Measurements from ENCODE around the gene ERF.
A peak's percentile ranks its signal among the peaks of the same experiment; 100 is the strongest.

ERF gene

DNA sequence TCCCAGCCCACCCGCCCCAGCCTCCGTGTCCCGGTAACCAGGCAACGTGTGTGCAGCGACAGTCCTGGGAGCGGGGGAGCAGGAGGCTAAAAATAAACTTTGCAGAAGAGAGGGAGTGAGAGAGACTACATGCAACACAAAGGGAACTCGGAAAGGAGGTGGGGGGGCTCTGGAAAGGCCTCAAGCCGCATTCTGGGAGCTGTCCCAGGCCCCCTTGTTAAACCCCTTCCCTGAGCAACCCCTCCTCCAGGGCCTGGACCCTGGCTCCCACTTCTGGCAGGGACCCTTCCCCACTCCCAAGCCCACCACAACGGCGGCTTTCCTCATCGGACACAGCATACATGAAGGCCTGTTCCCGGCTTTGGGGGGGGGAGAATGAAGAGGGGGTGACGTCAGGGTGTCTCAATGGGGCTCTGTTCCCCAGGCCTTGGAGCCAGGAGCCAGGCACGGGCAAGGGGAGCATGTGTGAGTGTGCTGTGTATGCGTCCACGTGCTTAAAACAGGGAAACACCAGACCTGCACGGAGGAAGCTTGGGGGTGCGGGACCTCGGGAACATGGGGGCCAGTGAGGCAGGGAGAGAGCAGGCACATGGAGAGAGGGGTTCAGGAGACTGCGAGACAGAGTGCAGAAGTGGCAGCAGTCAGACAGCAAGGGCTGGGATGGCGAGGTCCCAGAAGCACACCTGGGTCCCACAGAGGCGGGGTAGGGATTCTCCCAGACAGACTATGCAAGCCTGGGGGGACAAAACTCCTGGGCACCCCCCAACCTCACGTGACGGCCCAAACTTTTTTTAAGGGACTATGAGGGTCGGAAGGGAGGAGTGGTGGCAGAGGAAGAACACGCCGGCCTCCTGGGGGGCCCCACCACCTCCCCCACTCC, 2.3 kb downstream of the ERF start:
- DNase-seq: peak; percentile 69

DNA sequence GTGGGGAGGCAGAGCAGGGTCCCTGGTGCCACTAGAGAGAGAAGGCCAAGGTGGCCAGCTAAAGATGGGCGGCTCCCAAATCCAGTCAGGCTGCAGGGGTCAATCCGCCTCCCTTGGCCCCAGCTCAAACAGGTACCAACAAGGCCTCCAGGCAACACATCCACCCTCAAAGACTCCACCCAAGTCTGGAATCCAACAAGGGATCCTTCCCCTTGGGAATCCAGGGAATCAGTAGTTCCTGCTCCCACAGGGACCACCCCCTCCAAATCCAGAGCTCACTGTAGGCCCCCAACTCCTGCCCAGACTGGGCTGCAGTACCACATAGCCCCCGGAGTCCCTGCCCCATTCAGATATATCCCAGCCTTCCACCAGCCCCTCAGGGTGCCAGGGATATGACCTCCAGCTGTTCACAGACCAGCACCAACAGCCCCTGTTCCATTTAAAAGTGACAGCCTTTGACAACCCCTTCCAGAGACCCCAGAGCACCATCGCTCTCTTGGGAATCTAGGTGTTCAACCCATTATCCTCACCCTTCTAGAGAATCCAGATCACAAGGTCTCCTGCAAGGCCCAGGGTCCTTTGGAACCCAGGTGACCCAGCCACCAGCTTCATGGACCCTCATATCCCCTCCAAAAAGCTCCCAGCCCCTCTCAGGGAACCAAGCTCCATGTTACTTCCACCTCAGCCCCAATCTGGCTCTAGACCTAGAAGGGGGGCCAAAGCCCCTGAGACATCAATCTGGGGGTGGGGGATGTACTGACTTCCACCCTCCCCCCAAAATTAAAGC, 3.2 kb downstream of the ERF start:
- no peak for DNase-seq

DNA sequence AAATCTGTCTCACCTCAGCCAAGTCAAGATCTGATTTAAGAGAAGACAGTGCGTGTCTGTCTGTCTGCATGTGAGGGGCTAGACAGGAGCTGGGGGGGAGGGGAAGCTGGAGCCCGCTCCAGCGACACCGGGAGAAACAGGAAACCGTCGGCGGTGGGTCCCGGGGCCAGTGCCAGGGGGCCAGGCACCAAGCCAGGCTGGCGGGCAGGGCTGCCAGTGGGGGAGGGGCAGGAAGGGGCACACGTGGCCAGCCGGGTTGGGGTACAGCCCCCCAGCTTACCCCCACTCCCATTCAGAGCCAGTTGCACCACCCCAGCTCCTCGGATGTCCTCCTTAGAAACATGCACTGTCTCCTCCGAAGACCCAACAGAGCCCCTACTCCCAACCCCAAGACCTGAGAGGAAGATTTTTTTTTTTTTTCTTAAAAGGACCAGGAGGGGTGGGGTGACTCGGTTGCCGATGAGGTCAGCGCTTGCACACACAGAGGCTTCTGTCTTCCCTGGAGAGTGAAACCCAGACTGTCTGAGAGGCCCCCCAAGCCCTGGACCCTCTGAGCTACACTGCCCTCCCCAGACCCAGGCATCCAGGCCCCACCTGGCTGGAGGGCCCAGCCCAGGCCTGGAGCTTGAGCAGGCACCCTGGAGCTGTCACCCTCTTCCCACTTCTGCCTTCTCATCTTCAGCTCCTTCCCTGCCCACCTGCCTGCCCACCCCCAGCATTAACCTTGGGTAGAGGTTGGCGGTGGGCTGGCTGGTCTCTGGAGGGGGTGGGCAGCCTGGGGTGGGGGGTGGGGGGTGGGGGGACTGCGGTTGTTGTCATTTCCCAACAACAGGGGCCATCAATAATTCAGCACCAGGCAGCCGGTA, 4.0 kb downstream of the ERF start:
- peak; percentile 49 for DNase-seq

DNA sequence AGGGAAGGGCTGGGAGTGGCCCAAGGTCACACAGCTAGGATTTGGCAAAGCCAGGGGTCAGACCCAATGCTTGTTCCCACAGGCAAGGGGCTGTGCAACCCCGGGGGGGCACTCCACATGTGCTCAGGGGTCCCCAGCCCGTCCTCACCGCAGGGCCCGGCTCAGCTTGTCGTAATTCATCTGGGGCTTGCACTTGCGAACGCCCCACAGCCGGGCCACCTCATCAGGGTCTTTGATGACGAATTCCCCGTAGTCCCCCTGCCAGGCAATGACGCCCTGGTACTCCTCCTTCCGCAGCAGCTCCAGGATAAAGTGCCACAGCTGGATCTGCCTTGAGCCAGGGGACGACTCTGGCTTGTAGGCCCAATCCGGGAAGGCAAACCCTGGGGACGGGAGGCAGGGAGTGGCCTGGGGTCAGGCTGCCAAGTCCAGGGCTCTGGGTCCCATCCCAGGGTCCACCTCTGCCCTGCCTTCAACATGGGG, 4.7 kb downstream of the ERF start:
- DNase-seq: no peak

DNA sequence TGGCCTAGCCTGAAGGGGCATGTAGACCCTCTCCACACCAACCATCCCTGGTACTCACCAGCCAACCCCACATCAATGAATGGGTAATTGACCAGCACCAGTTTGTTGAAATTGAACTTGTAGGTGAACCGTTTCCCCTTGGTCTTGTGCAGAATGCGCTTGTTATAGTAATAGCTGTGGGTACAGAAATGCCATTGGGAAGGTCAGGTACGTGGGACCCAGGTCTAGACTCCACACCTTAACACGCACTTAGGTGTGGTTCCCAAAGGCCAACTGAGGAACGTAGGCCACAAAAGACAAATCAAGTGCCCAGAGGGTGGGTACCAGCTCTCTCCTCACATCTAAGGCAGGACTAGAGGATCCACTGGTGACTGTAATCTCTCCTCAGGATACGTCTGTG, 5.2 kb downstream of the ERF start:
- no peak for DNase-seq

DNA sequence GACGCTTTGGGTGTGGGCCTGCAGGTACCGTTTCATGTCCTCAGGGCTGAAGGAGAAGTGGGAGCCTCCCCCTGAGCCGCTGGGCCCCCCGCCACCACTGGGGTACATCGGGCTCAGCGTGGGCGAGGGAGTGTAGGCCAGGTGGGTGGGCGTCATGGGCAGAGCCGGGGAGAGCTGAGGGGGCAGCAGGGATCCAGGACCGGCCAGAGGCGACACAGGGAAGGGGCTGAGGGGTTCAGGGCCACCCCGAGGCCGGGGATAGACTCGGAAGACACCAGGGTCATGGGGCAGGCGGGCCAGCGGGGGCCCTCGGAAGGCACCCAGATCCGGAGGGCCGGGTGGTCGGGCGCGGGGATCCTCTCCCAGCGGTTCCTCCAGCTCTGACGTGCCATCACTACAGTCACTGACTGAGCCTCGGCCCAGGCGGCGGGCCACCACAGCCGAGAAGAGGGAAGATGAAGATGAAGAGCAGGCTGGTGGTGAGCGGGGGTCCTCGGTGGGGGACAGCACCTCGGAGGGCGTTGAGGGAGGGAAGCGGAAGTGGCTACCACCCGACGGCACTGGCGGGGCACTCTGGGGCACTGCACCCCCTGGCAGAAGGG, 5.7 kb downstream of the ERF start:
- DNase-seq: no peak

DNA sequence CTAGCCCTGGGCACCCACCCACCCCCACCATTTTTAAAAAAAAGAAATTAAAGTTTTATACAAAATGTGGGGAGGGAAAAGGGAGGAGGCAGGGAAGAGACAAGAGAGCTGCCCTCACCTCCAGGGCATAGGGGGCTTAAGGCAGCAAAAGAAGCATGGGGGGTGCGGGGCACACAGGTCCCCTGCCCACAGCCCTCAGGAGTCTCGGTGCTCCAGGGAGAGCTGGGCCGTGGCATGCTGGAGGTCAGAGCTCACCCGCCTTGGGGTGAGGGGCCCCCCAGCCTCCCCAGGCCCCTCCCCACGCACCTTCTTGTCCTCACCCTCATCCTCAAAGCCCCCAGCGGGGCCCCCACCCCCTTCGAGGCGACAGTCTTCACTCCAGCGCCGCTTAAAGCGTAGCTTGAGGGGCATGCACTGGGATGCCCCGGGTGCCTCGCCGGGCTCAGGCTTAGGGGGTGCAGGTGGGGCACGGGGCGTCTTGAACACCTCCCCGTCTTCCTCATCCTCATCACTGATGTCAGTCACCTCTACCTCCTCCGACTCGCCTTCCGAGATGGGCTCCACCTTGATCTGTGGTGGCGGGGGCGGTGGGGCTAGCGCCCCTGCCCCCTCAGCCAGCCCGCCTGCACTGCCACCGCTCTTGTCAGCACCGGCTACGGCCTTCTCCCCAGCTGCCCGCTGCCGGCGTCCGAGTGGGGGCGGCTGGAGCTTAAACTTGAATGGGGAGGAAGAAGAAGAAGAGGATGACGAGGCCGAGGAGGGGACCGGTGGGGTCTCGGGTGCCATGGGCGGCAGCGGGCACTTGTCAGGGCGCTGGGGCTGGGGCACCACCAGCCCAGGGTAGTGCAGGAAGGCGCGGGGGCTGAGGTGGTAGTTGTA, 6.4 kb downstream of the ERF start:
- DNase-seq: no peak

DNA sequence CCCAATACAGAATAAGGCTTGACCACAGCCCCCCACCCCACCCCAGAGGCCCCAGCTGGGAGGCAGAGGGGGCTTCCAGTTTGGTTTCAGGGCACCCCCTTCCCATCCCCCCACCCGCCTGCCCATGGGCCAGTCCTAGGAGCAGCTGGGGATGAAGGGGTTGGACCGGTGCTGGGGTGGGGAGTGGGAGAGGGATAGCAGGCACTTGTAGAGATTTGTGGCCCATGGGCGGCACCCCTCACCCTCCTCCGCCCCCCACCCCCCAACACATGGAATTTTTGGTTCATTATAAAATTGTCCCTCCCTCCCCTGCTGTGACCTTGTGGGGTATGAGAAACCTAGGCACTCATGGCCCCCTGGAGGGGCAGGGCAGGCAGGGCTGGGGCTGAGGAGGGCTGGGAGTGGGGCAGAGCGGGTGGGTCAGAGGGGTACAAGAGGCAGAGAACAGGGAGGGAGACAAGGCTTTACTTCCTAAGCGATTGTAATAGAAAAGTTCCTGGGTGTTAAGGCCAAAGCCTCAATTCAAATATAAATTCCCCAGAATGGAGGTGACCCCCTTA, 7.2 kb downstream of the ERF start:
- DNase-seq: no peak

DNA sequence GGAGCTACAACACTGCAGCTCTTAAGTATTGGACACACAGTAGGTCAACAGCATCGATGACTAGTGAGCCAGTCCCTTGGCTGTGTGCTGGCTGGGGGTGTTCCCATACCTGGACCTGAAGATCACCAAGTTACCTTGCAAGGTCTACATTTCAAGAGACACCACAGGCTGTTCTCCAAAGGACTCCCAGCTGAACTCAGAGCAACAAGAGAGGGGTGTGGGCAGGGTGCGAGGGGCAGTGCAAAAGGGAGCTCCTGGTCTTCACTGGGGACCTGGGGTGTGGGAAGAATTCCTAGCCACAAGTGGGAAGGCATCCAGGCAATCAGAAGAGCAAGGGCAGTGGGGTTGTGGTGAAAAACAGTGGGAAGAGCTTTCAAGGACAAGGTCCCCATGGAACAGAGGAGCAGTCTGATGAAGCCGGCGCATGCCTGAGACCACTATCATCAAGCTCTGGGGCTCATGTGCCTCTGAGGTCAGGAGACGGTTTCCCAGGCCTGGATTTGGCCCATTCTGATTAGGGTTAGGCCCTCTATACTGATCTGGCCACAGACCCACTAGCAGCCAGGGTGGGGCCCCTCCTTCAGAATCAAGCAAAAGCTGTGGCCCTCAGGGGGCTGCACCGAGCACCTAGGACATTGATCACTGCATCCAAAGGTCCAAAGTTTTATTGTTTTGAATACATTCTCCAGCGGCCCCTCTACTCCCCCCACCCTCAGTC, 7.8 kb downstream of the ERF start:
- DNase-seq: peak; percentile 55

DNA sequence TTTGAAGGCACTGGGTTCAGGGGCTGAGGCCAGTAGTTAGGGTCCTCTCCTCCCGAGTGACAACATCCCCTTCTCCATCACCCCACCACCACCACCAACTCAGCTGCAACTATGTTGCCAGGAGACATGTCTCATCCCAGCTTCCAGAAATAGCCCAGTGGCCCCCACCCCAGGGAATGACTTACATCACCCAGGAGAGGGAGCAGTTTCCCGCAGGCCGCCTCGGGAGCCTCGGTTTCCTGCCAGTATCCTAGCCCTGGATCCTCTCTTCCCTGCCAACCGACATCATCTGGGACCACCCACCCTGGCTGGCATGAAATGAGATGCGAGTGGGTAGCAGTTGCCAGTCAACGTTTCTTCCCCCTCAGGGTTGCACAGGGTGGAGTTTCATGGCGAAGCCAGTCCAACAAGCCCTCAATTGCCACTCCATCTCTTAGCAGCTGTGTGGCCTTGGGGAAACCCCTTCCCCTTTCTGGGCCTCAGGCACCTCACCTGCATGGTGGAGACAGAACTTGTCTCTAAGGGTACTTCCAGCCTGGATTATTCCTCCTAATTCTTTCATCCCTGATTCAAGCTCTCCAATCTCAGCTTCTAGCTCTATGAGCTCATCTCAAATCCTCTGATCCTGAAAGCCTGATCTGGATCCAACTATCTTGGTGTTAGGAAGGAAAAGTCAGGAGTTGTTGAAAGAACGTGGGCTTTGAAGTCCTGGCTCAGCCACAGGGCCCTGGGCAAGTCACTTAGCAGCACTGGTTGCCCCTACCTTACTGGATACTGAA, 8.6 kb downstream of the ERF start:
- peak; percentile 86 for DNase-seq

DNA sequence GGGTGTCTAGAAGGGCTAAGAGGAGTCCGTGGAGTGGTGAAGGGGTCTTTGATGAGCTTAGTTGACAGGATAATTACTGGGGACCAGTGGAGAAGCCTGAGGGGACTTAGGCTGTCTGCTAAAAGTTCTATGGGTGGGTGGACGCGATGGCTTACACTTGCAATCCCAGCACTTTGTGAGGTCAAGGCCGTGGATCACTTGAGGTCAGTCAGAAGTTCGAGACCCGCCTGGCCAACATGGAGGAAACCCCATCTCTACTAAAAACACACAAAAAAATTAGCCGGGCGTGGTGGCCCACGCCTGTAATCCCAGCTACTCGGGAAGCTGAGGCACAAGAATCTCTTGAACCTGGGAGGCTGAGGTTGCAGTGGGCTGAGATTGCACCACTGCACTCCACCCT, 9.7 kb downstream of the ERF start:
- DNase-seq: no peak

DNA sequence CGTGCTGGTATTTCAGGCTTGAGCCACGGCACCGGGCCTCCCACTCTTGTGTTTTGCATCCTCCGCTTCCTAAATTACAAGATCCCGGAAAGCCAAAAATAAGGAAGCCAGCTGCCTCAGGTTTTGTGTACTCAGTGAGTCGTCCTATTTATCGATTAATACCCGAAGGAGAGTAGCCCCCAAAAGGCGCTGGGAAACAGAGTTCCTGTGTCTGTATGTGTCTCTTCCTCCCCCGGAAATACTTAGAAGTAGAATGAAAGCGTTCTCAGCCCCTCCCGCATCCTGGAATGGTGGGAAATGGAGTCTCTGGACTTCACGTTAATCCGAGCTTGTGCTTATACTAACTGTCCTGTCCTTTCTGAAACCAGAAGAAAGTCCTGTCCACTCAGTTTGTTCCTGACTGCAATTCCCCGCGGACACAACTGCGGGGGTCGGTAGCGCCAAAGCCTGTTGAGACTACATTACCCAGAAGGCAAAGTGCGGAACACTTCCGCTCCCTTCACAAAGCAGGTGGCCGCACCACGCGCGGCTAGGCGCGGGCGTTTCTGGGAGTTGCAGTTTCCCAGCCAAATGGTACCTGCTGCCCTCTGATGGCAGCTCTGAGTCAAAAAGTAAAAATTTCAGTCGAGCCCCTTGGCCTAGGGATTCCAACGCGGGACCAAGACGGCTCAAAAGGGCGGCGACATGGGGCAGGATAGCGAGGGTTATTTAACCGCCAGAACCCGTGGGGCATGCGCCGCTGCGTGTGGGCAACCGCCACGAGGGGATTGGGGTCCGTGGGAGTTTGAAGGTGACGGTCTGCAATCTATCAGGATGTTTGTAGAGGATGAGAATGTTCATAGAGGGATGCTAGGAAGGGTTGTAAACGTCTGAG, 10.3 kb downstream of the ERF start:
- DNase-seq: peak; percentile 94

DNA sequence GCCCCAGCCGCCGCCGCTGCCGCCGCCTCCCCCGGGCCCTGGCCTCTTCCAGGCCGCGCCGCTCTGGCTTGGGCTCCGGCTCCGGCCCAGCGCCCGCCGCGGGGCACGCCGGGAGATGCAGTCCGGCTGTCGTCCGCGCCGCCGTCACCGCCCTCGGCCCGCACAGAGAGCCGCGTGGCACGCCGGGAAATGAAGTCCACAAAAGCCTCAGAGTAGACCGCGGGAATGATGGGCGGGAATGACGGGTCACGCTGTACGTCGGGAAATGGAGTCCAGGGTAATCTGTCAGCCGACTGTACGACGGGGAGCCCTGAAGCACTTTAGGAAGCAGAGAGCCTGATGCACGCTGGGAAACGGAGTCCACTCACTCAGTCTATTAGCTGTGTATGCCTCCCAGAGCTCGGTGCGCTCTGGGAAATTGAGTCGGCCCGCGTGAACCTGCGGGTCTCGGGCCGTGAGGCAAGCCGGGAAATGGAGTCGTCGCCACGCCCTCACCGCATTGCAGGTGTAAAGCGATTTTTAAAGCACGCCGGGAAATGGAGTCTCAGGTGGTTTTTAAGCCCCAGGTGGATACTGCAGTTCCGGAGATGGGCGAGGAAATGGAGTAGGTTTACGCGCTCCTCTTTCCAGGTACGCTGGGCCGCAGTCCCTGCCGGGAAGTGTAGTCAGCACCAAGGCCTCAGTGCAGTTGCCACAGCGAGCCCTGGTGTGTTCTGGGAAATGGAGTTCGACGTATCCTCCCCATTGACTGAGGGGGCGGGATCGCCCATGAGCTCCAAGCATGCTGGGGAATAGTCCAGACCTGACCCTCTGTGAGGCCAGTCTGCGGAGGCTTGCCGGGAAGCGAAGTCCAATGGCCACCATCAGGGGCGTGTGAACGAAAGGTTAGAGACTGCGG, 12.2 kb downstream of the ERF start, which contains the start of gene GSK3A:
GSK3A (minus strand) TSS at position 91 of the 898 bp plus-strand sequence. CDS start 137 bp downstream, outside the sequence.
- DNase-seq: peak; percentile 99

DNA sequence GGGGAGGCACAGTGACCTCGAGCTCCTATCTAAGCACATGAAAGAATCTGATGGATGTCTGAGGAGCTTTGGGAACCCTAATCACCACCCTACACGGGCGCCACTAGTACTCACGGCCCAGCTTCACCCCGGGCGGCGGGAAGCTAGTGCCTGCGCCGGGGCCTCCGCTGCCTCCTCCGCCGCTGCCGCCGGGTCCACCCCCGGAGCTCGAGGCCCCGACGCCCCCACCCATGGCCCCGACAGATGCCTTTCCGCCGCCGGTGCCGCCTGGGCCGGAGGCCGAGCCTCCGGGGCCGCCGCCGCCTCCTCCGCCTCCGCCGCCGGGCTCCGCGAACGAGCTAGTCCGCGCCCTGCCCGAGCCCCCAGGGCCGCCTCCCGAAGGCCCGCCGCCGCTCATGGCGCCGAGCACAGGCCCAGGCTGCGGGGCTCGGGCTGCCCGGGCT, 12.8 kb downstream of the ERF start:
- no peak for DNase-seq

DNA sequence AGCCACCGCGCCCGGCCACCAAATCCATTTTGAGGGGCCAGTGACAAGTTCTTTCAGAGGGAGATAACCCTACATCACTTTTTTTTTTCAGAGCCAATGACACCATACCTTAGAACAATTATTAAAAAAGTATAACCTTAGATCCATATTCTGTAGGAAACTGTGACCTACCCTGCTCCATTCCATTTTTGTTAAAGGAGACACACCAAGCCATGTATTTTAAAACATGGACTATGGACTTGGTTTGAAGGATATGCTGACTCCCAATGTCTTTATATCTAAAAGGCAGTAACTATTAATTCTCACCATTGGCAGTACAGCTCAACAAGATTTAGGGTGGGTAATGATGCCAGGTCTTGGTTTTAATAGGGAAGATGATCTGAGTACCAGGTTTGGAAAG, 13.6 kb downstream of the ERF start:
- DNase-seq: no peak

DNA sequence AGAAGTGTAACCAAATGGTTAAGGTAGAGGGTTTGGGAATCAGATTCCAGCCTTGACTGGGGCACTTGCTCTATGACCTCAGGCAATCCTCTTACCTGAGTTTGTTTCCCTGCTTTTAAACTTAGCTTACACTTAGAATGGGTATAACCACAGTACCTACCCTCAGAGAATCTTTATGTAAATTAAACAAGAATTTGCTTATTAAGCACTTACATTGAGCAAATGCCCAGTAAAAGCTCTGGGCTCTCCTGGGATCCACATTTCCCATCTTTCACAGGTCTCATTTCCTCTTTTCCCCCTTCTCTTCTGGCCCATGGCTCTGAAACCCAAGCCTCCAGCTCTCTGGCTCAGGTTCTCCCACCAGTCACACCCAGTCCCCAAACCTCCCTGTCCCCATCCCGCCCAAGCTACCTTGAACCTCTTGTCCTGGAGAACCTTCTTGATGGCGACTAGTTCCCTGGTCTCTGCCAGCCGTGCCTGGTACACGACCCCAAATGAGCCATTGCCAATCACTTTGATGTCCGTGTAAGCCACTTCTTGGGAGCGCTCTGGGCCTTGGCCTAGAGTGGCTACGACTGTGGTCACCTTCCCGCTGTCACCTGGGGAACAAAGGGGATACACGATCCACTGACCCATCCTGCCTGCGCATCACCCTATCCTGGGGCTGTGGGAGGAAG, 15.2 kb downstream of the ERF start:
- no peak for DNase-seq

DNA sequence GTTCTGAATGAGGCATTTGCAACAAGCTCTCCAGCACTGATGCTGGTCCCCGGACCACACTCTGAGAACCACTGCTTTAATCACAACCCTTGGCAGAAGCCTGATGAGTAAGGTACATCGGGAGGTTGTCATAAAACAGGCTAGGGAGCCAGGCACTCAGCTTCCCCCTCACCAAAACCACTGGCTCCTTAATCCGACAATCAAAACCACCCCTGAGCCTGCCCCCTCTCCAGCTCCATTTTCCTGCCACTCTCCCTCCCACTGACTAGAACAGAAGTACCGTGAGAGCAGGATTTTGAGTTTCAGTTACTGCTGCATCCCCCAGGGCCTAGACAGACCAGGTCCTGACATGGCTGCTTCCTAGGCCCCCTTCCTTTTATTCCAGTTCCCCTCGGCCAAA, 19.7 kb downstream of the ERF start:
- no peak for DNase-seq

Measured in fibroblast of skin of right biceps (primary cell).